Astrocyte of the spinal cord (primary cell): ENCODE results near the gene TMPRSS13.

Source experiments
- DNase-seq: peaks from one replicate; pipeline ENCODE4 v3.0.0; 2011; ENCODE audit warnings: low read depth, low spot score
- H3K4me3 ChIP-seq: 2 replicates; pipeline ENCODE4 v1.5.1; 2011; ENCODE audit warnings: low read depth, mild to moderate bottlenecking, low read length, moderate library complexity
- in situ Hi-C: cut with HindIII; loops from 2 replicates; pipeline ENCODE4 v1.10.0; 2017; ENCODE audit warnings: low sequenced_read_pairs
- TF ChIP-seq, protein P1 (sequence below): IDR thresholded peaks from 2 replicates; pipeline ENCODE4 v1.5.1; 2012; ENCODE audit warnings: low read depth, mild to moderate bottlenecking, low read length, inconsistent platforms

The TMPRSS13 gene

DNA sequence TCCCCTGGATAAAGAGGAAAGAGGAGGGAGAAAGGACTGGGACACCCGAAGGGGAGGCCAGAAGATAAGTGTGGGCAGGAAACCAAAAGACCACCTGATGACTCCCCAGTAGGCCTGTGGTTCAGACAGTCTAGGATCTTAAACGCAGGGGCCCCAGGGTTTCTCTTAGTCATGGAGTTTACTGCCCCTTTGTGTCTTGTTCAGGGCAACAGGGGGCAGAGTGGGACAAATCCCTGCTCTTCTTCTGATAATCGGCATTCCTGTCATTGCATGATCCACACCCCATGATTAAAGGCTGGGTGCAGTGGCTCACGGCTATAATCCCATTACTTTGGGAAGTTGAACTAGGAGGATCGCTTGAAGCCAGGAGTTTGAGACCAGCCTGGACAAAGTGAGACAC, 4.7 kb upstream of the TMPRSS13 start:
- DNase-seq: no peak
- in situ Hi-C loops: no loop called here

GRCh38 chr11:117933475-117933874, 4.3 kb upstream of the TMPRSS13 start:
- in situ Hi-C loops: no loop called here
- H3K4me3 ChIP-seq: no peak overlapping the region
- TF ChIP-seq, protein P1, sequence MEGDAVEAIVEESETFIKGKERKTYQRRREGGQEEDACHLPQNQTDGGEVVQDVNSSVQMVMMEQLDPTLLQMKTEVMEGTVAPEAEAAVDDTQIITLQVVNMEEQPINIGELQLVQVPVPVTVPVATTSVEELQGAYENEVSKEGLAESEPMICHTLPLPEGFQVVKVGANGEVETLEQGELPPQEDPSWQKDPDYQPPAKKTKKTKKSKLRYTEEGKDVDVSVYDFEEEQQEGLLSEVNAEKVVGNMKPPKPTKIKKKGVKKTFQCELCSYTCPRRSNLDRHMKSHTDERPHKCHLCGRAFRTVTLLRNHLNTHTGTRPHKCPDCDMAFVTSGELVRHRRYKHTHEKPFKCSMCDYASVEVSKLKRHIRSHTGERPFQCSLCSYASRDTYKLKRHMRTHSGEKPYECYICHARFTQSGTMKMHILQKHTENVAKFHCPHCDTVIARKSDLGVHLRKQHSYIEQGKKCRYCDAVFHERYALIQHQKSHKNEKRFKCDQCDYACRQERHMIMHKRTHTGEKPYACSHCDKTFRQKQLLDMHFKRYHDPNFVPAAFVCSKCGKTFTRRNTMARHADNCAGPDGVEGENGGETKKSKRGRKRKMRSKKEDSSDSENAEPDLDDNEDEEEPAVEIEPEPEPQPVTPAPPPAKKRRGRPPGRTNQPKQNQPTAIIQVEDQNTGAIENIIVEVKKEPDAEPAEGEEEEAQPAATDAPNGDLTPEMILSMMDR: no peak
- DNase-seq: no peak

More for the DNA sequence above, 4.7 kb upstream of the TMPRSS13 start:
- TF ChIP-seq, protein P1: no peak
- H3K4me3 ChIP-seq: no peak overlapping the region

- no peak for DNase-seq
- TF ChIP-seq, protein P1: no peak
Measured at GRCh38 chr11:117932947-117933346, 3.7 kb upstream of the TMPRSS13 start.

DNA sequence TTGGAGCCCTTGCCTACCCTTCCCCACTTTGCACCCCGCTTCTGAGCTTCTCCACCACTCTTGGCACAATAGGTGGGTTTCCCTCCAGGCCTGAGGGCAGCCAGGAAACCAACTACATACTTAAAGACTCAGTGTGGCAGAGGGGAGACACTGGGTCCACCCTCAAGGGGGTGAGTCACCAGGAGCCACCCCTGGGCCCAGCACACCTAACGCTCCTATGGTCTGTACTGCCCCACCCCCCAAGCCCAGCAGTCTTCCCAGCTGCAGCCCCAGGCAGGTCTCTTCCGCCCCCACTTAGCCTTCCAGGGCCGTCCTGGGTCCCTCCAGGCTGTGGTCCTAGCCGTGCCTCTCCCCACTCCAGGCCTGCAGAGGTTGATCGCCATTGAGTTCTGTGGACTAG, 3.2 kb upstream of the TMPRSS13 start:
- in situ Hi-C loops: no loop called here
- TF ChIP-seq, protein P1: no peak
- no peak overlapping the region for H3K4me3 ChIP-seq
- no peak for DNase-seq

More at GRCh38 chr11:117932947-117933346, 3.7 kb upstream of the TMPRSS13 start:
- no peak overlapping the region for H3K4me3 ChIP-seq
- in situ Hi-C loops: no loop called here

DNA sequence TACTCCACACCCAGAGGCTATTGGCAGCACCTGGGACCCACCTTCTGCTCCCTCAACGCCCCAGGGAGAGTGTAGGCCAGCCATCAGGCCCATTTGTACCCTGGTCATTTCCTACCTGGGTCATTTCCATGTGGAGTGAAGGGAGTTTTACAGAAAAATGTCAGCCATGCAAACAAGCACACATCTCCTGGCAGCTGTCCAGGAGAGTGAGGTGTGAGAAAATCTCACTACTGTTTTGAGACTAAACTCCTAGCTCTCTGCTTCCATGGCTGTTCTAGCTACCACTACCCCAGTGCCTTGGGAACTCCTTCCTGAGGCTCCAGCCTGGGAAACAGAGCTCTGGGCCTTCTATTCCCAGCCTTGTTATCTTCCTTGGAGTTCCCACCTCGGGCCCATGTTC, 2.8 kb upstream of the TMPRSS13 start:
- TF ChIP-seq, protein P1: no peak
- in situ Hi-C loops: no loop called here
- H3K4me3 ChIP-seq: no peak overlapping the region
- no peak for DNase-seq

DNA sequence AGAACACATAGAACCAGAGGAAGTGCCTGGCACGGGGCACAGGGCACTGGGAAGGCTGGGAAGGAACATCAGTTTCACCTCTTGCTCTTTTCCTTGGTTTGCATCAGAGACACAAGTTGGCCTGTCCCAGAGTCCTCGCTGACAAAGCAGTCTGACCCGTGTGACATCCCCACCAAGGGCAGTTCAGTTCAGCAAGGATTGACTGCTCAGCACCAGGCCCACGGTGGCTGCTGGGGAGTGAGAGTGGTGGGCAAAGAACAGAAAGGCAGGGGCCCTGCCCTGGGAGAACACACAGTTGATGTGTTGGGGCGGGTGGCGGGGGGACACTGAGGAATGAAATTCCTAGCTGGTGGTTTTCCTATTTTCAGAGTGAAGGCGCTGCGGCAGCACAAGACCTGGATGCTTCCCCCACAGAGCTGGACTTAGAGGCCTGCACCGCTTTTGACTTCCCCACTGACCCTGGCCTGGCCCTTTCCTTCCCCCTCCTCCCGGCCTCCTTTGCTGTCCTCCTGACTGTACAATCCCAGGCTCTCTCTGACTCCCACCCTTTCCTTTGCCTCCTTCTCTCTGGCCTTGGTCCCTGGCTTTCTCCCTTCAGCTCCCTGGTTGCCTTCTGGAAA, 2.2 kb upstream of the TMPRSS13 start:
- TF ChIP-seq, protein P1: no peak
- DNase-seq: no peak
- no peak overlapping the region for H3K4me3 ChIP-seq
- in situ Hi-C loops: no loop called here
